Activated CD4-positive, alpha-beta memory T cell treated with anti-CD3 and anti-CD28 coated beads, Interleukin-2, amount 10 ng/mL, durations not matched to agents 7 days and 5 days (primary cell): Measurements from ENCODE around the gene CTRL. TPM values are rescaled to one million over a fixed set of nuclear protein-coding genes. Genes with fewer than 3 reads are reported as not detected.
A peak's percentile ranks its signal among the peaks of the same experiment; 100 is the strongest.

ENCODE experiments used
- CTCF ChIA-PET: fragments of 350-600 bp; sonication (Branson Sonifier 250); formaldehyde crosslinking; loops from one replicate; lab custom pipeline; 2021; ENCODE audit warnings: antibody characterized with exemption, inconsistent platforms; lab: Charles Lee
- POLR2A ChIA-PET: fragments of 350-600 bp; sonication (Branson Sonifier 250); formaldehyde crosslinking; loops from one replicate; lab custom pipeline; 2021; ENCODE audit warnings: antibody characterized with exemption; lab: Charles Lee
- DNase-seq: peaks from one replicate; pipeline ENCODE4 v3.0.0-alpha.2; 2020
- H3K27ac Mint-ChIP-seq: one replicate; pipeline ENCODE4 v1.8.0; 2021; ENCODE audit warnings: mild to moderate bottlenecking, mixed read lengths
- H3K27me3 Mint-ChIP-seq: one replicate; pipeline ENCODE4 v1.8.0; 2021; ENCODE audit warnings: mixed read lengths
- H3K36me3 Mint-ChIP-seq: one replicate; pipeline ENCODE4 v1.8.0; 2021; ENCODE audit warnings: low read depth, mixed read lengths
- H3K4me1 Mint-ChIP-seq: one replicate; pipeline ENCODE4 v1.8.0; 2021; ENCODE audit warnings: mixed read lengths
- H3K4me3 Mint-ChIP-seq: one replicate; pipeline ENCODE4 v1.8.0; 2021; ENCODE audit warnings: mild to moderate bottlenecking, mixed read lengths
- H3K9me3 Mint-ChIP-seq: one replicate; pipeline ENCODE4 v1.8.0; 2021; ENCODE audit warnings: mixed read lengths
- total RNA-seq, 2 experiments: library from RNA; stranded (reverse); gene quantifications; one replicate each; pipeline ENCODE4 v1.2.3, GENCODE V29; 2021

The CTRL gene
- total RNA-seq, 2 experiments from 2014 or later = 4.5 to 5.0 TPM

GRCh38 chr16:67957622-67958021 is 26.0 kb upstream of the CTRL start:
- Mint-ChIP-seq H3K9me3 (no peaks in the 10 kb centered on the region), H3K4me3 (no peak overlapping the region), H3K27ac (no peak overlapping the region), H3K36me3 (peaks cover 30% of the 10 kb centered on the region), H3K4me1 (no peaks in the 10 kb centered on the region), H3K27me3 (no peaks in the 10 kb centered on the region)
- DNase-seq = no peak
- ChIA-PET CTCF (no interaction called here), POLR2A (no interaction called here)

GRCh38 chr16:67954421-67955196 is 22.9 kb upstream of the CTRL start:
- peaks cover 22% of the 10 kb centered on the region for H3K36me3 Mint-ChIP-seq
- H3K4me3 Mint-ChIP-seq = no peak overlapping the region
- no peaks in the 10 kb centered on the region for H3K27me3 Mint-ChIP-seq
- no peaks in the 10 kb centered on the region for H3K9me3 Mint-ChIP-seq
- peaks cover 4% of the 10 kb centered on the region for H3K4me1 Mint-ChIP-seq
- no peak overlapping the region for H3K27ac Mint-ChIP-seq
- DNase-seq = no peak
- ChIA-PET POLR2A (interaction anchor here (0.8 to 1.0 kb wide), 2 partner anchors 14 to 18 kb away, joined by 3 read pairs; partner anchors contain the start of gene PSMB10), CTCF (interaction anchor here (1.5 to 2.0 kb wide), 2 partner anchors 13 to 86 kb away, joined by 6 to 7 read pairs; no protein-coding TSS in a partner anchor)

GRCh38 chr16:67953641-67954375 is 22.1 kb upstream of the CTRL start:
- Mint-ChIP-seq H3K27me3 (no peaks in the 10 kb centered on the region), H3K9me3 (no peaks in the 10 kb centered on the region), H3K36me3 (peaks cover 22% of the 10 kb centered on the region), H3K4me3 (no peak overlapping the region), H3K4me1 (peaks cover 4% of the 10 kb centered on the region), H3K27ac (no peak overlapping the region)
- no peak for DNase-seq
- ChIA-PET CTCF (interaction anchor here (0.6 to 2.0 kb wide), 3 partner anchors 12 to 271 kb away, joined by 5 to 7 read pairs (median 6); no protein-coding TSS in a partner anchor), POLR2A (interaction anchor here (1.0 to 1.2 kb wide), 2 partner anchors 13 to 15 kb away, joined by 3 read pairs; partner anchors contain the start of gene SLC12A4)

GRCh38 chr16:67951485-67951884 is 19.8 kb upstream of the CTRL start:
- peaks cover 23% of the 10 kb centered on the region for H3K36me3 Mint-ChIP-seq
- CTCF ChIA-PET = interaction anchor here (2.9 kb wide), 1 partner anchor 10 kb away, joined by 10 read pairs; no protein-coding TSS in a partner anchor
- no peak overlapping the region for H3K27ac Mint-ChIP-seq
- H3K4me1 Mint-ChIP-seq = peaks cover 4% of the 10 kb centered on the region
- POLR2A ChIA-PET = interaction anchor here (3.4 kb wide), 1 partner anchor 15 kb away, joined by 18 read pairs; the partner anchor contains the start of gene PSMB10
- no peak for DNase-seq
- no peaks in the 10 kb centered on the region for H3K9me3 Mint-ChIP-seq
- H3K27me3 Mint-ChIP-seq = no peaks in the 10 kb centered on the region
- H3K4me3 Mint-ChIP-seq = no peak overlapping the region

GRCh38 chr16:67950335-67950843 is 18.7 kb upstream of the CTRL start:
- Mint-ChIP-seq H3K9me3 (no peaks in the 10 kb centered on the region), H3K4me3 (no peak overlapping the region)

GRCh38 chr16:67949645-67950044 is 18.0 kb upstream of the CTRL start:
- Mint-ChIP-seq H3K4me3 (no peak overlapping the region), H3K36me3 (peaks cover 31% of the 10 kb centered on the region), H3K27me3 (no peaks in the 10 kb centered on the region), H3K4me1 (peaks cover 4% of the 10 kb centered on the region), H3K9me3 (no peaks in the 10 kb centered on the region), H3K27ac (no peak overlapping the region)
- ChIA-PET POLR2A (interaction anchor here (3.4 kb wide), 1 partner anchor 13 kb away, joined by 18 read pairs; the partner anchor contains the start of gene PSMB10), CTCF (interaction anchor here (2.9 kb wide), 1 partner anchor 8 kb away, joined by 10 read pairs; no protein-coding TSS in a partner anchor)
- DNase-seq = no peak

More at GRCh38 chr16:67950335-67950843, 18.7 kb upstream of the CTRL start:
- no peak overlapping the region for H3K27ac Mint-ChIP-seq
- CTCF ChIA-PET = interaction anchor here (0.6 to 2.9 kb wide), 2 partner anchors 9 to 75 kb away, joined by 3 to 10 read pairs; no protein-coding TSS in a partner anchor
- no peaks in the 10 kb centered on the region for H3K27me3 Mint-ChIP-seq
- no peak for DNase-seq
- H3K36me3 Mint-ChIP-seq = peaks cover 31% of the 10 kb centered on the region
- POLR2A ChIA-PET = interaction anchor here (3.4 kb wide), 1 partner anchor 14 kb away, joined by 18 read pairs; the partner anchor contains the start of gene PSMB10
- H3K4me1 Mint-ChIP-seq = peaks cover 4% of the 10 kb centered on the region

- peaks cover 25% of the 10 kb centered on the region for H3K36me3 Mint-ChIP-seq
- CTCF ChIA-PET = no interaction called here
- peak overlapping the region; percentile 26 for H3K27ac Mint-ChIP-seq
- no peaks in the 10 kb centered on the region for H3K9me3 Mint-ChIP-seq
- no peak for DNase-seq
- peaks cover 4% of the 10 kb centered on the region for H3K4me1 Mint-ChIP-seq
- H3K4me3 Mint-ChIP-seq = no peak overlapping the region
- H3K27me3 Mint-ChIP-seq = no peaks in the 10 kb centered on the region
- POLR2A ChIA-PET = interaction anchor here (1.5 kb wide), 1 partner anchor 8 kb away, joined by 3 read pairs; no protein-coding TSS in a partner anchor
These were observed 16.4 kb upstream of the CTRL start for GRCh38 chr16:67948015-67948414.

- peaks cover 26% of the 10 kb centered on the region for H3K36me3 Mint-ChIP-seq
- H3K9me3 Mint-ChIP-seq = no peaks in the 10 kb centered on the region
- ChIA-PET CTCF (interaction anchor here (1.4 kb wide), 1 partner anchor 10 kb away, joined by 4 read pairs; the partner anchor contains the start of gene PSMB10), POLR2A (interaction anchor here (1.3 to 1.5 kb wide), 2 partner anchors 9 to 11 kb away, joined by 3 to 7 read pairs; partner anchors contain the start of gene PSMB10)
- no peak overlapping the region for H3K4me3 Mint-ChIP-seq
- peaks cover 4% of the 10 kb centered on the region for H3K4me1 Mint-ChIP-seq
- H3K27ac Mint-ChIP-seq = no peak overlapping the region
- DNase-seq = no peak
- no peaks in the 10 kb centered on the region for H3K27me3 Mint-ChIP-seq
These were observed 15.4 kb upstream of the CTRL start for GRCh38 chr16:67946966-67947558.

- CTCF ChIA-PET = interaction anchor here (1.4 kb wide), 1 partner anchor 9 kb away, joined by 4 read pairs; the partner anchor contains the start of gene PSMB10
These were observed 14.5 kb upstream of the CTRL start for GRCh38 chr16:67946128-67946569.

GRCh38 chr16:67945392-67945933 is 13.8 kb upstream of the CTRL start:
- no peak overlapping the region for H3K27ac Mint-ChIP-seq
- peaks cover 13% of the 10 kb centered on the region for H3K4me1 Mint-ChIP-seq
- no peak overlapping the region for H3K4me3 Mint-ChIP-seq
- CTCF ChIA-PET = no interaction called here
- POLR2A ChIA-PET = interaction anchor here (1.3 kb wide), 1 partner anchor 10 kb away, joined by 8 read pairs; no protein-coding TSS in a partner anchor
- H3K36me3 Mint-ChIP-seq = peaks cover 23% of the 10 kb centered on the region
- H3K9me3 Mint-ChIP-seq = no peaks in the 10 kb centered on the region
- no peak for DNase-seq
- H3K27me3 Mint-ChIP-seq = no peaks in the 10 kb centered on the region

More at GRCh38 chr16:67946128-67946569, 14.5 kb upstream of the CTRL start:
- Mint-ChIP-seq H3K36me3 (peaks cover 23% of the 10 kb centered on the region), H3K4me3 (no peak overlapping the region), H3K27me3 (no peaks in the 10 kb centered on the region), H3K9me3 (no peaks in the 10 kb centered on the region), H3K27ac (no peak overlapping the region), H3K4me1 (peaks cover 10% of the 10 kb centered on the region)
- POLR2A ChIA-PET = interaction anchor here (1.3 to 1.5 kb wide), 3 partner anchors 10 kb away, joined by 3 to 8 read pairs (median 7); partner anchors contain the start of gene PSMB10
- no peak for DNase-seq

- no peaks in the 10 kb centered on the region for H3K27me3 Mint-ChIP-seq
- no peak for DNase-seq
- H3K27ac Mint-ChIP-seq = no peak overlapping the region
- H3K9me3 Mint-ChIP-seq = no peaks in the 10 kb centered on the region
- H3K36me3 Mint-ChIP-seq = peaks cover 26% of the 10 kb centered on the region
- ChIA-PET CTCF (no interaction called here), POLR2A (interaction anchor here (1.3 kb wide), 1 partner anchor 9 kb away, joined by 8 read pairs; no protein-coding TSS in a partner anchor)
- H3K4me1 Mint-ChIP-seq = peaks cover 19% of the 10 kb centered on the region
- no peak overlapping the region for H3K4me3 Mint-ChIP-seq
These were observed 13.2 kb upstream of the CTRL start for GRCh38 chr16:67944690-67945391.
